Activated CD4-positive, alpha-beta T cell treated with anti-CD3 and anti-CD28 coated beads for 1 hour (primary cell): ENCODE results near the gene TRPM1.

Experiments
- DNase-seq: peaks from one replicate; pipeline ENCODE4 v3.0.0-alpha.2; 2020

TRPM1 gene

GRCh38 chr15:31046759-31047359, 54.7 kb downstream of the TRPM1 start:
- no peak for DNase-seq

- DNase-seq, result no peak
Observed at GRCh38 chr15:31045606-31046005, 55.9 kb downstream of the TRPM1 start.

DNA sequence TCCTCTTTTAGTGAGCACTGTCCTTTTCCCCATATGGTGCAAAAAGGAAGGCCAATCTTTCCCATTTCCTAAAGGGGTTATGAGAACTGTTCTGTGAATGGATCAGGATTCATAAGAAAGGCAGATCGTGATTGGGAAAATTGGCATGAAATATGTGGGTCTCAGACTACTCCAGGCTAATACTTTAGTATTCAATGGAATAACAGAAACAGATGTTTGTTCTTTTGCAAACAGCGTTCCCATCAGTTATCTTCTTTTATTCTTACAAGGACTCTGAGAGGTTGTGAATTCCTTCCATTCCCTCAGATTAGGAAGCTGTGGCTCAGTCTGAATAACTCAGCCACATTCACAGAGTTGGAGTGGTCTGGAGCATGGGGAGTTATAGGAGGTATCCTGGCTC, 58.8 kb downstream of the TRPM1 start:
- no peak for DNase-seq

DNA sequence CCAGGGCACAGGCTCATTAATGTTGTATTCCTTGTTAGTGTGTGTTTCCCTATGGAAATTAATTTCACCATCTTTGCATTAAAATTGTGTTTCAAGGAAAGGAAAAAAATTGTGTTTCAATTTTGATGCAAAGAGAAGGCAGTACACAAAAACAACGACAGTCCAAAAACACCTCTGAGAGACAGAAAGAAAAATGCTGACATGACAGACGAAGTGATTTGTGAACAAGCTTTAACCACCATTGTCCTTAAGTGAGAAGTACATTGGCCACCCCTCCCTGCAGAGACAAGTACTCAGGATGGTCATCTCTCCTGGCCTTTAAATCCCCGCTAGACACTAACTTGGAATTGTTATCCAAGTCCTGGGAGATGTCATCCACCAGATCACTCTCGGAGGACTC, 59.9 kb downstream of the TRPM1 start:
- no peak for DNase-seq

DNA sequence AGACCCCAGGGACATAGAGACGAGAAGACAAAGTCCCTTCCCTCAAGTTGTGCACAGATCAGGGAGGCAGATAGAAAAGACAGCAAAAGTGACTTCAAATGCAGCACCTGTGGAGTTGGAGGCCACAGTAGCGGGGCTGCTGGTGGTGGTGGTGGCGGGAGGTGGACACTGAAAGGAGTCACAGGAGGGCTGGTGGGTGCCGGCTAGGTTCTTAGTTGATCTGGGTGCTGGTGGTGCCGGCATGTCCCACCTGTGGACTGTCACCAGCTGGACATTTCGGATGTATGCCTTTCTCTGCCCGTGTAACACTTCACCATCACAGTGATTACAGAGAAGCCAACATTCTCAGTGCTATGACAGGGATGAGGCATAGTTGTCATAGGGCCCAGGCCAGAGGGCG, 60.9 kb downstream of the TRPM1 start:
- DNase-seq, result no peak

DNA sequence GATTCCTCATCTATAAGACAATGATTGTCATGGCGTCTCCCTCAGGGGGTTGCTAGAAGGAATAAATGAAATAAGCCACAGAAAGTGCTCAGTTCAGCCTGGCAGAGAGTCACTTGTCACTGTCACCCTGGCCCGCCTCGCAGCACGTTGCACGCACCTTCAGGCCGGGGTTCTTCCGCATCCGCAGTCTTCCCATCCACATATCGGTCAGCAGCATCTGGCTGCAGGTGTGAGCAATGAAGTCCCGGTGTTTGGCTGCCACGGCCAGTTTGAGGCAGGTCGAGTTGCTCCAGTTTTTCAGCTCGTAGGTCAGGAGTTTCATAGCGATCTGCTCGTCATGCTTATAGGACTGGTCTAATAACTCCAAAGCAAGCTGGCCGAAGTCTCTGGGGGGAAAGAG, 61.6 kb downstream of the TRPM1 start:
- no peak for DNase-seq

- no peak for DNase-seq
Observed at GRCh38 chr15:31037731-31038477, 63.6 kb downstream of the TRPM1 start.

- DNase-seq, result no peak
Observed at GRCh38 chr15:31036783-31037182, 64.7 kb downstream of the TRPM1 start.

DNA sequence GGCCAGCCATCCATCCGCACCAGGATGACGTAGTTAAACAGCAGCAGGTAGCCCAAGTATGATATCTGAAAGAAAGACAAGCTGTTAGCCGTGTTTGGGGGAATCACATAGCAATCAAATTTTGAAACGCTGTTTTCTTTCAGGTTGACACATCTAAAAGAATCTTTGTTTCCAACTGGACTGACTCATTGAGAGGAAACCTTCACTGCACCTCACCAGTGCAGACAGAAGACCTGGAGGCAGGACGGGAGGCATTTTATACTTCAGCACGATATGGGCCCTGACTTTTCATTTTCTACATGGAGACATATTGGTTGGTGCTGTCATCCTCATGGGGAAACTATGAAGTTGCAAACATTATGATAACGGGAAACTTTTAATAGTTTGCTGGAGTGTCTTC, 65.9 kb downstream of the TRPM1 start:
- no peak for DNase-seq

GRCh38 chr15:31034152-31034551, 67.4 kb downstream of the TRPM1 start:
- DNase-seq, result no peak

DNA sequence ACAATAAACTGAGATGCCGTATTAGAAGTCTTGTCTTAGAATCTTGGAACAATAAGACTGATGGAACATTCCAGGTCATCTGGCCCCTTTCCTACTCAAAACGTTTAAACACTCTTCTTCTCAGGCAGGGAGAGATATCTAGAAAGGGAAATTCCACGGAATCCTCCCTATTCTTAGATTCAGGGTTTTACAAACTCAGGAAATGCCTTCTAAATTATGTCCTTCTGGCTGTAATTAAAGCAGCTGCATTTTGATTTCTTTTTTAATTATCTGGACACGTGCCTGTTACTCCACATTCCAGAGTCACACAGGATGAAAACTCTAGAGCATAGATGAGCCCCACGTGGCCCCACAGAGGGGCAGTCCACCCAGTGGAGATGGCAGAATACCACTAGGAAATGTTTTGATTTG, 68.6 kb downstream of the TRPM1 start:
- no peak for DNase-seq

GRCh38 chr15:31031471-31032067, 70.0 kb downstream of the TRPM1 start:
- DNase-seq, result no peak

DNA sequence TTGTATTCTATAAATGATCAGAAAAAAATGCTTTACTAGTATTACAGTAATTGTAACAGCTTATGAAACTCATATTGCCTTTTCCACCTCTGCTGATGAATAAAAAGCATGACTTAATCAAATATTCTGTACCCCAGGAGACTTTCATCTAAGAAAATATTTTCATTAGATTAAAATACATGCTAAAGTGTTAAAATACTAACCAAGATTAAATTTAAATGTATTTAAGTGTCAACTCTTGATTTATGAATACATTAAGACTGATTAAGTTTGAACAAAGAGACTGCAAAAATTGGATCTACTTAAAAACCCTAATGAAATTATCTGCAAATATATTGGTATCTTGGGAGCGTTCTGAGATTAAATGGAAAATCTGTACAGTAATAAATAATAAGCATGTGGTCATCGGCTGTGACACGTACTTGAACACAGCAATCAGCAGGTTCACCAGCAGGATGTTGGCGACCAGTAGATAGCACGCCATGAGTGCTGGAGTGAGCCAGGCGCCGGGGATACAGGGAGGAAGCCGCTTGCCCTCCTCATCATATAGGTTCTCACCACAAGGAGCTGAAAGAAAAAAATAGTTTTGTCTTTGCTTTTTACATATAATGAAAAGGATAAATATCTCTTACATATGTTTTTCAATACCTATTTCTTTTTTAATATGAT, 73.5 kb downstream of the TRPM1 start:
- no peak for DNase-seq

GRCh38 chr15:31025996-31026395, 75.5 kb downstream of the TRPM1 start:
- DNase-seq, result no peak

GRCh38 chr15:31024979-31025378, 76.5 kb downstream of the TRPM1 start:
- DNase-seq, result no peak

GRCh38 chr15:31024330-31024729, 77.2 kb downstream of the TRPM1 start:
- DNase-seq, result no peak

- no peak for DNase-seq
Observed at GRCh38 chr15:31023841-31024240, 77.7 kb downstream of the TRPM1 start.

- DNase-seq, result no peak
Observed at GRCh38 chr15:31021067-31021665, 80.4 kb downstream of the TRPM1 start.

DNA sequence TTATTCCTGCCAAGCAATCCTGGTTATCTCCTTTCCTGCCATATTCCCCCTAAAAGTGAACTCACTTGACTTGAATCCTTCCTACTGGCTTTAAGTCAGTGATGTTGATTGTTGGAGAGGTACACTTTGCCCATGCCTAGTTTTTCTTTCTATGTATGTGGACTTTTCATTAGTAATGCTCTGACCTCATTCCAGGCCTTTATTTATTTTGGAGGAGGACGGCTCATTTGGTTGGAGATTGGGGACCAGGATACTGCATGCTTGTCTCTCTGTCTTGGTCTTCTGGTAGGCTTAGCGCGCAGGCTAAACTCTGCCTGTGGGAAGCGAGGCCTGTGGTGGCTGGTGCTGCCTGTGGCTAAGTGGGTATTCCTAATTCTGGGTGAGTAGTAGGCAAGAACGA, 81.0 kb downstream of the TRPM1 start:
- DNase-seq, result no peak

GRCh38 chr15:31019986-31020385, 81.5 kb downstream of the TRPM1 start:
- DNase-seq, result no peak

DNA sequence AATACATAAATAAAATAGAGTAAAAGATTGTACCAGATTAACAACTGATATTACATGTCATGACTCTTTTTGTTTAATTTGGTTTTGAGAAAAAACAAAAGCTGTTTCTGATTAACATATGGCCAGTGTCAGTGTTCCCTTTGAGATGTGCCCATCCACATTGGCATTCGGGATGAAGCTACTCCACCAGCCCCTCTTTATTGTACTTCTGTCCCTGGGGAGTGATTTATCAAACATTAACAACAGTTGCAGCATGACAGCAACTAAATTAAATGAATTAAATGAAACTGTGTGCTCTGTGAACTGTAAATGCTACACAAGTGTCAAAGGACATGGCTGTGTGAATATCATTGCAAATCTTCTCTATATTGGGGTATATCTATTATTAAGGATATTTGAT, 84.2 kb downstream of the TRPM1 start:
- DNase-seq, result no peak

DNA sequence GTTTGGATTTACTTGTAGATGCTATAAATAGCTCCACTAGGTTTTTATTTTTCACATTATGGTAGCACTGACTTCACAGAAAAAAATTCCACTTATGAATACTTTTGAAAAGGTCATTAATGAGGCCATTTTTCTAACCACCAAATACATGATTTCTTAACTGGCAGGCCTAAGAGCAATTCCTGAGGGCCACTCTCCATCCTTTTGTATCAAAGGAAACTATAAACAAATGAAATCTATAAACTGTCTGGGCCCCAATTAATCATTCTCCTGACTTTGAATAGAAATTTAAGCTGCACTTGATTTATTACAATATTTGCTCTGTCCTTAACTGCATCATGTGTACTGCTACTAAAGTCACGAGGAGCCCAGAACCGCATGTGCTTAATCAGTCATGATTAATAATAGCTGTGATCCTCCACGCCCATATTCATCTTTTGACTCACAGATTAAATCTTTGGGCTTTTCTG, 85.0 kb downstream of the TRPM1 start:
- DNase-seq, result no peak

DNA sequence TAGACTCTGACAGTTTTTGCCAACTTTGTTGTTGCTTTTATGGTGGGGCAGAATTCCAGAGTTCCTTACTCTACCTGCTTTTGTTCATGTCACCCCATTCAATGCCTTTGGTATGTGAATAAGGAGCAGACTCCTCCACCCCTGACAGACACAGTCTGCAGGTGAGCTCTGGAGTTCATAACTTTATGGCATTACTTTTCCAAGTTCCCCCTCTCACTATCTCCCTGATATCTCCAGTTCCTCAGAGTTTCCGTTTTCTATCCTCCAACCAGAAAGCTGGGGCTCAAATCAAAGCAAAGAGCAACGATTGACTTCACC, 87.0 kb downstream of the TRPM1 start:
- no peak for DNase-seq
